H54 (cell line): Measurements from ENCODE around the gene CTSA.
"Not testable (repeated sequence)": the region's sequence is repeated elsewhere in the genome, so short reads cannot be mapped to it uniquely, and the experiment has no call there.

Experiments
- DNase-seq: peaks from one replicate; pipeline ENCODE4 v3.0.0; 2011; ENCODE audit warnings: low spot score, mixed read lengths; ENCODE audit not compliant: insufficient read length
- FAIRE-seq: peaks from 3 replicates; lab custom pipeline; 2011; peaks lifted over from hg19 to GRCh38; lab: Jason Lieb, UNC
- POLR2A ChIP-seq: IDR thresholded peaks from 2 replicates; pipeline ENCODE4 v1.6.1; 2011; ENCODE audit warnings: low read depth, mild to moderate bottlenecking, low read length

Gene CTSA

DNA sequence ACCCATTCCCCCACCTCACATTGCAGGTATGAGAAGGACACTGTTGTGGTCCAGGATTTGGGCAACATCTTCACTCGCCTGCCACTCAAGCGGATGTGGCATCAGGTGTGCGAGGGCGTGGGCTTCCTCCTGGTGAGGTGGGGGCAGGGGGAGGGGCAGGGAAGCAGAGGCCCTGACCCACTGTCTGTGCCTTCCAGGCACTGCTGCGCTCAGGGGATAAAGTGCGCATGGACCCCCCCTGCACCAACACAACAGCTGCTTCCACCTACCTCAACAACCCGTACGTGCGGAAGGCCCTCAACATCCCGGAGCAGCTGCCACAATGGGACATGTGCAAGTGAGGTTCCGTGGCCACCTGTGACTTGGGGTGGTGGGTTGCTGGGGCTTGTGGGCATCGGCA, 3.7 kb downstream of the CTSA start:
- no peak for TF ChIP-seq POLR2A
- DNase-seq (no peak), FAIRE-seq (no peak)

DNA sequence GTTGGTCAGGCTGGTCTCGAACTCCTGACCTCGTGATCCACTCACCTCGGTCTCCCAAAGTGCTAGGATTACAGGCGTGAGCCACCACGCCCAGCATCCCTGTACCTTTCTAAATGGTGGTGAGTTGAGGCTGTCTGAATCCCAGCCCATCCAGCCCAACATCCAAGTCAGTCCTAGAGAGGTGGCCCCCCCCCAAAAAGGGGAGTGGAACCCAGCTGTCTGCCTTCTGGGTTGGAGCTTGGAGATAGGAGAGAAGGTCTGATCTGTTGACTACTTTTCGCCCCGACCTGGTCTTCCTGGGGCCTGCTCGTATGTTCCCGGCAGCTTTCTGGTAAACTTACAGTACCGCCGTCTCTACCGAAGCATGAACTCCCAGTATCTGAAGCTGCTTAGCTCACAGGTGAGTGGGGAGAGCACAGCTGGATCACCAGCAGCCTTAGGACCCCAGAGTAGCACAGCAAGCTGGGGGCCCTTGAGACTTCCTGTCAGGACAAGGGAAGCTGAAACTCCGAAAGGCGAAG, 5.6 kb downstream of the CTSA start:
- DNase-seq = no peak
- FAIRE-seq = no peak
- TF ChIP-seq POLR2A = no peak

DNA sequence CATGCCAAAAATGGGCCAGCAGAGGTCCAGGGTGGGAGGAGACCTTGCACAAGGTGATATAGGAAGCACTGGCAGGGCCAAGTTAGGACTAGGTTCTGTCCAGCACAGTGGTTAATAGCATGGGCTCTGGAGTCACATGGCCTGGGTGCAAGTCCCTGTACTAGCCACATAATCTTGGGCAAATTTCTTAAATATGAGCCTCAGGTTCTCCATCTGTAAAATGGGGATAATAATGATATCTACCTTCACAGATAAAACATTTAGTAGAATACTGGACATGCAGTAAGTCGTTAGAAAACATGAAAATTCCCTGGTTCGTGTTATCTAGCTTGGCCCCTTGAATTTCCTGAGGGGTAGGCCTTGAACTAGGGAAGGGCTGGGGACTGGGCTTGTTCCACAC, 6.2 kb downstream of the CTSA start:
- TF ChIP-seq POLR2A = no peak
- no peak for DNase-seq
- FAIRE-seq = no peak

DNA sequence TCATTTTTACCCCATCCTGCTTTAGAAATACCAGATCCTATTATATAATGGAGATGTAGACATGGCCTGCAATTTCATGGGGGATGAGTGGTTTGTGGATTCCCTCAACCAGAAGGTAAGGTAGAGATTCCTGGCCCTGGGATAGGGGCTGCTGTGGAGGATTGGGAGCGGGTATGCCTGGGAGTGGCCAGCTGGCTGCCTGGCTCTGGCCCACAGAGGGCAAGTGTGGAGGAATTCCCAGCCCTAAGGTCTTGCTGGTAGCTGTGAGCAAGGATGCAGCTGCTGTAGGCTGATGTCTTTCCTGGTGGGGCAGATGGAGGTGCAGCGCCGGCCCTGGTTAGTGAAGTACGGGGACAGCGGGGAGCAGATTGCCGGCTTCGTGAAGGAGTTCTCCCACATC, 6.6 kb downstream of the CTSA start:
- FAIRE-seq = no peak
- no peak for DNase-seq
- no peak for TF ChIP-seq POLR2A

DNA sequence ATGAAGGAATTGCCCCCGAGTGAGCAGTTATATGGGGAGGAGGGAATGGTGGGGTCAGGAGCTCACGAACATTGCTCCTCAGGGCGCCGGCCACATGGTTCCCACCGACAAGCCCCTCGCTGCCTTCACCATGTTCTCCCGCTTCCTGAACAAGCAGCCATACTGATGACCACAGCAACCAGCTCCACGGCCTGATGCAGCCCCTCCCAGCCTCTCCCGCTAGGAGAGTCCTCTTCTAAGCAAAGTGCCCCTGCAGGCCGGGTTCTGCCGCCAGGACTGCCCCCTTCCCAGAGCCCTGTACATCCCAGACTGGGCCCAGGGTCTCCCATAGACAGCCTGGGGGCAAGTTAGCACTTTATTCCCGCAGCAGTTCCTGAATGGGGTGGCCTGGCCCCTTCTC, 7.2 kb downstream of the CTSA start:
- FAIRE-seq = no peak
- no peak for TF ChIP-seq POLR2A

DNA sequence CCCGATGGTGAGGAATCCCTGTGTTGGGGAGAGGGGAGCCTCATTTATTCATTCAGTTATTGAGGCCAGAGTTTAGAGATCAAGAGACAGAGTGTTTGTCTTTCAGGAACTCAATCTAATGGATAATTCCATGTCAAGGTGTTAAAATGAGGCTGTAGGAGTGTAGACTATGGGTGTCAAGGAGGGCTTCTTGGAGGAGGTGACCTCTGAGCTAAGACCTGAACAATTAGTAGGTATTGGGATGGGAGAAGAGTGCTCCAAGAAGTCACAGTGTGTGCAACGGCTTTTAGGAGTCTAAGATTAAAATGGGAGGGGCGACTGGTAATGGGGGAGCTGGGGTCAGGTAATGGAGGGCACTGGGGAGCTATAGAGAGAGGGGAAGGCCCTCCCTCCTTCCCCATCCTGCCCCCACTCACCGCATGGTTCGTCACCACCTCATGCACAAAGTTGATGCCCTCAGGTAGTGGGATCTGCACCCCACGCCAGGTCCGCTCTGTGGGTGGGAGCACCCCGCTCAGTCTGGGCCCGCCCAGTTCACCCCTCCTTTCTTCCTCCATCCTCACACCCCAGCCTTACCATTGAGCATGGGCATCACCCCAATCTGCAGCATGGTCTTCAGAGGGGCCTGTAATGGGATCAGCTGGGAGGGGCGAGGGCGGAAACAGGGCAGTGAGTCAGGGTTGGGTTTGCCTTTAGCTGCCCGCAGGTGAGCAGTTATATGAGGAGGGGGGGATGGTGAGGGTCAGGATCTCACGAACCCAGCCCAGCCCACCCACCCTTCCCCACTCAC, 8.1 kb downstream of the CTSA start:
- no peak for TF ChIP-seq POLR2A
- FAIRE-seq (no peak), DNase-seq (no peak)

More for the DNA sequence above, 7.2 kb downstream of the CTSA start:
- no peak for DNase-seq

DNA sequence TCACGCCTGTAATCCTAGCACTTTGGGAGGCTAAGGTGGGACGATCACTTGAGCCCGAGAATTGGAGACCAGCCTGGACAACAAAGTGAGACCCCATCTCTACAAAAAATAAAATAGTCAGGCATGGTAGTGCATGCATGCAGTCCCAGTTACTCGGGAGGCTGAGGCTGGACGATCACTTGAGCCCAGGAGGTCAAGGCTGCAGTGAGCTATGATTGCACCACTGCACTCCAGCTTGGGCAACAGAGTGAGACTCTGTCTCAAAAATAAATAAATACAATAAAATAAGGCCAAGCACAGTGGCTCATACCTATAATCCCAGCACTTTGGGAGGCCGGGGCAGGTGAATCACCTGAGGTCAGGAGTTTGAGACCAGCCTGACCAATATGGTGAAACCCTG, 10.2 kb downstream of the CTSA start:
- not testable (repeated sequence) for DNase-seq, FAIRE-seq

DNA sequence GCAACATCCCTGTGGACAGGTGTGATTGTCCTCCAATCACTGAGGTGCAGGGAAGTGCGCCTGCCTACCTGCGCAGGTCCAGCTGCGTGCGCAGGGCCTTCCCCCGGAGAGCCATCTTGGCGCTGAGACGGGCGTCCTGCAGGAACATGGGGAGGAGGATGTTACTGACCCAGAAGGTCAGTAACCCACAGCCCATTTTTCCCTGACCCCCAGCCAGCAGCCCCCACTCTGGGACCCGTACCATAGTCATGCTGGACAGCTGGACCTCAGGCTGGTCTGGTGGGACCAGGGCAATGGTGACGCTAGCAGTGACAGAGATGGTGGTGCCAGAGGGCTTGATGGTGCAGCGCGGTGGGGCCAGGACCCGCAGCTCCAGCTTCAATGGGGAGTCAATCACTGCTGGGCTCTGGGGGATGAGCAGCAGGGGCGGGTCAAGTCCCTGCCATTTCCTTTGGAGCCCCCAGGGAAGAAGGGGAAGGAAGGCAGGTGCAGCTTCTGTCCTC, 11.1 kb downstream of the CTSA start:
- no peak for DNase-seq
- TF ChIP-seq POLR2A = no peak
- FAIRE-seq = no peak

DNA sequence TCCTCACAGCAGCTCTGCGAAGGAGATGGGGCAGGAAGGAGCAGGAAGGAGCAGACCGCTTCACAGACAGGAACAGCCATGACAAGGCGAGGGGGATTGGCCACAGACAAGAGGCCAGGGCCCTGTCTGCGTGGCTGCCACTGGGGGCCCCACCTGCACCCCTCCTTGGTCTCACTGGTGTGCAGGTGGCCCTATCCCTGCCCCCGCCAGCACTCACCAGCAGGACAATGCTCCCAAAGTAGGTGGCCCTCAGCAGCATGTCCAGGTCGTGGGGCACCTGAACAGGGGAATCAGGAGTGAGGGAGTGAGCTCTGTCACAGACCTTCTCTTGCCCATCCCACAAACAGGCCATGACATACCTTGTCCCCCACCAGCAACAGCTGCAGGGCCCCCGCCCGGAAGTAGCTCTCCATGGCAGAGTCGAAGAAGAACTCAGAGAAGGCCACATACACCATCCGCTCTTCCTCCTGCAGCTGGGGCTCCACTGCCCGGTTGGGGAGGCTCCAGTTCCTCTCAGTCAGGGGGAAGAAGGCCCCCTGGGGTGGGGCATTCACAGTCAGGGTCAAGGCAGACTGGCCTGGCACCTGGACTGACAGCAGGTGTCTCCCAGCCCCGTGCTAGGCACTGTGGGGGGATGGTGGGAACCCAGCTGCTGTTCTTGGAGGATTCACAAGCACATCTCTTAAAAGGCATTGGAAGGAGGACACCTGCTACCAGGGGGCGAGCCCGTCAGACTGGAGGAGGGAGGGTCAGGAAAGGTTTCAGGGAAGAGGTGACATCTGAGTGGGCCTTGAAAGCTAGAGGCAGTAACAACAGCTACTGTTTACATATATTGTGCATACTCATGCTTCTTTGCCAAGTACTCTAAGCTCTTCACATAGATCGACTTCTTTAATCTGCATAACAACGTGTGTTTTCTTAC, 13.7 kb downstream of the CTSA start:
- no peak for TF ChIP-seq POLR2A
- FAIRE-seq (no peak), DNase-seq (no peak)

DNA sequence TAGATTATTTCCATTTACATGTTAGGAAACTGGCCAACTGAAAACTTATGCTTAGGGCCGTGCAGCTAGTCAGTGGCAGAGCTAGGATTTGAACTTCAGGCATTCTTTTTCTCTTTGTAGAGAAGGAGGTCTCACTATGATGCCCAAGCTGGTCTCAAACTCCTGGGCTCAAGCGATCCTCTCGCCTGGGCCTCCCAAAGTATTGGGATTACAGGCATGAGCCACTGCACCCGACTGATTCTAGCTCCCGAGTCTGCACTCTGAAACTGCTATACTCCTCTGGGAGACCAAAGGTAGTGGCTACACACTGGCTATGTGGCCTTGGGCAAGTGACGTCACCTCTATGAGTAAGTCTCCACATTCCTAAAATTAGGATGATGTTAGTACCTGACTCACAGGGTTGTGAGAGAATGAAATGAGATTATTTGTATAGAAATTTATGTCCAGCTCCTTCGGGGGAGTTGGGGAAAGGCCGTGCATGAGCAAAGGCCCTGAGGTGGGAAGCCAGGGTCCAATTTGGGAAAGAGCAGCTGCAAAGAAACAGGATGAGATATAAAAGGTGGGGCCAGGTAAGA, 14.5 kb downstream of the CTSA start:
- DNase-seq (peak; percentile 77), FAIRE-seq (no peak)
- no peak for TF ChIP-seq POLR2A

DNA sequence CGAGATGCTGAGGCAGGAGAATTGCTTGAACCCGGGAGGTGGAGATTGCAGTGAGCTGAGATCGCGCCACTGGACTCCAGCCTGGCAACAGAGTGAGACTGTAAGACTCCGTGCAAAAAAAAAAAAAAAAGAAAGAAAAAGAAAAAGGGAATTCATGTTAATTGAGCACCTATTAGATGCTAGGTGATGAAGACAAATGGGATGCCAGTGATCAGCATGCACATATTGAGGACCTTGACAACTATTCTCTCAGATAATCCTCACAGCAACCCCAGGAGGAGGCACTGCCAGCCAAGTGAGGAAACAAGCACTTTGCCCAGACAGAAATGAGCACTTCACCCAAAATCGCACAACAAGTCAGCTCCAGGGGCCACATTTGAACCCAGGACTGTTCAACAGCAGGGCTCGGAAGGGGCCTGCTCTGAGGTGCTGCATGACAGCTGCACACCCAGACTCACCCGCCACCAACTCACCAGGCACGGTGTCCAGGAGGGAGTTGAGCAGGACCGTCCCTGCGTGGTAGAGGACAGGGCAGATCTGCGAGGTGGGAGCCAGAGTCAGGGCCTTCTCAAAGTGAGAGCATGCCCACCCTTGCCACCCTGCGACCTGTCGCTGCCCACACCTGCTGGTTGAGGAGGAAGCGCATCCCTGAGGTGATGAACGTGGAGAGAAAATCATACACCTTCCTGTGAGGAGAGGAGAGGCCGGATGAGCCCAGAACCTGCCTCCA, 16.2 kb downstream of the CTSA start:
- TF ChIP-seq POLR2A = no peak
- no peak for DNase-seq
- FAIRE-seq = no peak

DNA sequence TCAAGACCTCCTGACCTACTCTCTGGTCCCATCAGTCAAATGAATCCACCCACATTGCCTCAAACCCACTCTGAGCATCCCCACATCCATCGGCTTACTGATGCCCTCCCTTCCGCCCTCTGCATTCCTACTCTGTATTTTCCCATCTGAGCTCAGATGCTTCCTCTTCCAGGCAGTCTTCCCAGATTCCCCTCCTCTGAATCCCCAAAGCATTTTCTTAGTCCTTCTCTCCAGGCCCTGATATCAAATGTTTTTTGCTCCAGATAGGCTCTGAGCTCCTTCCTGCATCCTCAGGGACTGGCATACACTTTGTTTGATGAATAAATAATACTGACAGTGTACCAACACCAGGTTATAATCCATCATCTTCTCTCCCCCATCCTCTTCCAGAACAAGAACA, 16.9 kb downstream of the CTSA start:
- FAIRE-seq (no peak), DNase-seq (no peak)
- no peak for TF ChIP-seq POLR2A

DNA sequence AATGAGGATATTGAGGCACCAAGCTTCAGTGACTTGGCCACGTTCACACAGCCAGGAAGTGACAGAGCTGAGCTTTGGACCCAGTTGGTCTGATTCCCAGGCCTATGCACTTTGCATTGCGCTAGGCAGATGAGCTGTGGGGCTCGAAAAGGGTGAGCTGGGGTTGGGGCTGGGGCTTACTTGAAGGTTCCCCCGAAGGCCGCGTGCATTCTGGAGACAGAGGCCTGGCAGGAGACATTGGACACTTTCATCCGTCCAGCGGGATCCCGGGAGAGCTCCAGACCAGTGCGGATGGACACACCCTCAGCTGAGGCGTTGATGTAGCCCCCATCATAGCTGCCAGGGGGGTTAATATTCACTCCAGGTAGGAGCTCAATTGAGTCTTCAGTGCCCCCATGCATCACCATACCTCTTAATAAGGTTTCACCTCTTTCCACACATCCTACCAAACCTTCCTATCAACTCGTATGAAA, 18.2 kb downstream of the CTSA start:
- TF ChIP-seq POLR2A = no peak
- DNase-seq (no peak), FAIRE-seq (no peak)
